PFSK-1 (cell line): ENCODE measurements around the gene ANKS1B.

Source experiments
- FOXP2 ChIP-seq: optimal IDR thresholded peaks from 2 replicates; pipeline ENCODE3; 2011; ENCODE audit warnings: borderline replicate concordance, control low read depth, inconsistent platforms; ENCODE audit not compliant: insufficient read depth; ENCODE audit errors: extremely low read length, extremely low read depth
- POLR2AphosphoS5 ChIP-seq: IDR thresholded peaks from 2 replicates; pipeline ENCODE4 v1.6.1; 2012; ENCODE audit warnings: low read depth, mild to moderate bottlenecking, control low read depth, low read length, moderate library complexity
- SIN3A ChIP-seq: IDR thresholded peaks from 2 replicates; pipeline ENCODE4 v1.6.1; 2012; ENCODE audit warnings: mild to moderate bottlenecking, low read length, moderate library complexity, borderline replicate concordance; ENCODE audit not compliant: insufficient read depth
- TAF1 ChIP-seq: IDR thresholded peaks from 2 replicates; pipeline ENCODE4 v1.6.1; 2012; ENCODE audit warnings: low read length, control low read depth, borderline replicate concordance; ENCODE audit not compliant: insufficient read depth
- TF ChIP-seq, protein P1 (sequence below), 2 experiments: IDR thresholded peaks; 2 replicates each; pipeline versions ENCODE4 v1.6.1 to v1.8.0; 2011 to 2012; ENCODE audit warnings: low read depth in 2 of 2, low read length in 2 of 2, control low read depth in 1 of 2, inconsistent platforms in 1 of 2, mild to moderate bottlenecking in 1 of 2, moderate library complexity in 1 of 2; ENCODE audit not compliant: insufficient read depth in 1 of 2

The ANKS1B gene

DNA sequence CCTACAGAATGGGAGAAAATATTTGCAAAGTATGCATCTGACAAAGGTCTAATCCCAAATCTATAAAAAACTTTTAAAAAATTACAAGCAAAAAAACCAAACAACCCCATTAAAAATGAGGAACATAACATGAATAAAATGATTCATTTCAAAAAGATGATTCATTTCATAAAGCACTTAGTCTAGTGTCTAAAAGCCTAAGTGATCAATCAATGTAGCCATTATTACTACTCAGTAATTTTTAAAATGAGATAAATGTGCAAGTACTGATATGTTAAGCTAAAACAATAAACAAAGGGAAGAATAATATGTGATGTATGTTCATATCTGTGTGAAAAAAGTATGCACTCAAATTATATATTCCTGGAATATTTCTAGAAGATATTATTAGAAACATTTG, 456.3 kb downstream of the ANKS1B start:
- no peak for TF ChIP-seq POLR2AphosphoS5
- no peak for TF ChIP-seq FOXP2
- no peak for TF ChIP-seq SIN3A
- TF ChIP-seq TAF1, result no peak
- TF ChIP-seq, protein P1, sequence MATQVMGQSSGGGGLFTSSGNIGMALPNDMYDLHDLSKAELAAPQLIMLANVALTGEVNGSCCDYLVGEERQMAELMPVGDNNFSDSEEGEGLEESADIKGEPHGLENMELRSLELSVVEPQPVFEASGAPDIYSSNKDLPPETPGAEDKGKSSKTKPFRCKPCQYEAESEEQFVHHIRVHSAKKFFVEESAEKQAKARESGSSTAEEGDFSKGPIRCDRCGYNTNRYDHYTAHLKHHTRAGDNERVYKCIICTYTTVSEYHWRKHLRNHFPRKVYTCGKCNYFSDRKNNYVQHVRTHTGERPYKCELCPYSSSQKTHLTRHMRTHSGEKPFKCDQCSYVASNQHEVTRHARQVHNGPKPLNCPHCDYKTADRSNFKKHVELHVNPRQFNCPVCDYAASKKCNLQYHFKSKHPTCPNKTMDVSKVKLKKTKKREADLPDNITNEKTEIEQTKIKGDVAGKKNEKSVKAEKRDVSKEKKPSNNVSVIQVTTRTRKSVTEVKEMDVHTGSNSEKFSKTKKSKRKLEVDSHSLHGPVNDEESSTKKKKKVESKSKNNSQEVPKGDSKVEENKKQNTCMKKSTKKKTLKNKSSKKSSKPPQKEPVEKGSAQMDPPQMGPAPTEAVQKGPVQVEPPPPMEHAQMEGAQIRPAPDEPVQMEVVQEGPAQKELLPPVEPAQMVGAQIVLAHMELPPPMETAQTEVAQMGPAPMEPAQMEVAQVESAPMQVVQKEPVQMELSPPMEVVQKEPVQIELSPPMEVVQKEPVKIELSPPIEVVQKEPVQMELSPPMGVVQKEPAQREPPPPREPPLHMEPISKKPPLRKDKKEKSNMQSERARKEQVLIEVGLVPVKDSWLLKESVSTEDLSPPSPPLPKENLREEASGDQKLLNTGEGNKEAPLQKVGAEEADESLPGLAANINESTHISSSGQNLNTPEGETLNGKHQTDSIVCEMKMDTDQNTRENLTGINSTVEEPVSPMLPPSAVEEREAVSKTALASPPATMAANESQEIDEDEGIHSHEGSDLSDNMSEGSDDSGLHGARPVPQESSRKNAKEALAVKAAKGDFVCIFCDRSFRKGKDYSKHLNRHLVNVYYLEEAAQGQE (IDR thresholded peaks at IDR 0.05; ENCODE audit: insufficient read depth in 1 of 2, low read depth in 2 of 2, low read length in 2 of 2), result no peak

DNA sequence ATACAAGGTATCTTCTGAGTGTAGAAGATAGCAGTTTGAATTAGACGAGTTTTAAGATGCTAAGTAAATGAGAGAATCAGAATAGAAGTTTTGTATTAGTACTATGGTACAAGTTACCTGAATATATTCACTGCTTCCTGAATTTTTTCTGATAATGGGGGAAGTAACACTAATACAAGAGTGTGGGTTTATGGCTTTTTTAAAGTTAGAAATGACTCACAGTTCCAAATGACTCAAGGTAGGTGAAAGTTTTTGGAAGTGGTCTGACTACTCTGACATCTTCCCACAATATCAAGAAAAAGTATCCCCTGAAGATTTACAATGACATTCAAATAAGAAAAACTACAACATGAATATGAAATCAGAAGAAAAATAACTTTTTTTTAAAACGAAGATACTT, 460.9 kb downstream of the ANKS1B start:
- TF ChIP-seq TAF1, result no peak

DNA sequence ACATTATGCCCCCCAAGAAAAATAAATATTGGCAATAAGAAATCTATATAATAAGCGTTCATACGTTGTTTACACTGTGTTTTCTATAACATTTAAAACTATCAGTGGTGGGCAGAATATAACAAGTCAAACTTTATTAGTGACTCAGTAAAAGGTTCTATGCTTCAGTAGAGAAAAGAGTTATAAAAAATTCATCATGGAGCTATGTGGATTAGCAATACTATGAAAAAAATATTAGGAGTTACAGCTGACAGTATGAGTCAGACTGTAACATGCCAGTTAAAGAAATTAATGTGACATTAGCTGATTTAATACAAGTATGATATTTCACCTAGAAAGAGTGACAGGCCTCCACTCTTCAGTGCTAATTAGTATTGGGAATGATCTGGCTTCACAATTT, 462.3 kb downstream of the ANKS1B start:
- TF ChIP-seq POLR2AphosphoS5, result no peak
- TF ChIP-seq, protein P1 (IDR thresholded peaks at IDR 0.05; ENCODE audit: insufficient read depth in 1 of 2, low read depth in 2 of 2, low read length in 2 of 2), result no peak
- TF ChIP-seq TAF1, result no peak
- TF ChIP-seq SIN3A, result no peak
- no peak for TF ChIP-seq FOXP2

- TF ChIP-seq POLR2AphosphoS5 (no peak), TAF1 (no peak), FOXP2 (no peak), SIN3A (no peak)
- TF ChIP-seq, protein P1 (IDR thresholded peaks at IDR 0.05; ENCODE audit: insufficient read depth in 1 of 2, low read depth in 2 of 2, low read length in 2 of 2), result no peak
These were observed 463.1 kb downstream of the ANKS1B start for GRCh38 chr12:99521664-99522063.

DNA sequence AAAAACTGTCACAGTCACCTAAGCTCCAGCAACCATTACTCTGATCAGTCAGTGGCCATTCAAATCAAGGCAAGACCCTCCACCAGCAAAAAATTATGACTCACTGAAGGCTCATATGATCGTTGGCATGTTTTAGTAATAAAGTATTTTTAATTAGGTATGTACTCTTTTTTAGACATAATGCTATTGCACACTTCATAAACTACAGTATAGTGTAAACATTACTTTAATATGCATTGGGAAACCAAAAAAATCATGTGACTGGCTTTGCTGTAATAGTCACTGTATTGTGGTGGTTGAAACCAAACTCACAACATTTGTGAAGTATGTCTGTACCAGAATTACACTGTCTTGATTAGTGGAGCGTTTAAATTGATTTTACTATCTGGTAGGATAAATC, 471.7 kb downstream of the ANKS1B start:
- TF ChIP-seq POLR2AphosphoS5 (no peak), TAF1 (no peak), FOXP2 (no peak), SIN3A (no peak)
- TF ChIP-seq, protein P1 (IDR thresholded peaks at IDR 0.05; ENCODE audit: insufficient read depth in 1 of 2, low read depth in 2 of 2, low read length in 2 of 2), result no peak
